NK-92 treated with Interleukin-12 subunit alpha and Interleukin-12 subunit beta, amount 100 ng/mL, for 24 hours (cell line): ENCODE data around the gene METTL1.
"Not testable (repeated sequence)": the region's sequence is repeated elsewhere in the genome, so short reads cannot be mapped to it uniquely, and the experiment has no call there.

Experiments
- DNase-seq: peaks from one replicate; lab custom pipeline; 2025; lab: John Stamatoyannopoulos, UW

Gene METTL1

DNA sequence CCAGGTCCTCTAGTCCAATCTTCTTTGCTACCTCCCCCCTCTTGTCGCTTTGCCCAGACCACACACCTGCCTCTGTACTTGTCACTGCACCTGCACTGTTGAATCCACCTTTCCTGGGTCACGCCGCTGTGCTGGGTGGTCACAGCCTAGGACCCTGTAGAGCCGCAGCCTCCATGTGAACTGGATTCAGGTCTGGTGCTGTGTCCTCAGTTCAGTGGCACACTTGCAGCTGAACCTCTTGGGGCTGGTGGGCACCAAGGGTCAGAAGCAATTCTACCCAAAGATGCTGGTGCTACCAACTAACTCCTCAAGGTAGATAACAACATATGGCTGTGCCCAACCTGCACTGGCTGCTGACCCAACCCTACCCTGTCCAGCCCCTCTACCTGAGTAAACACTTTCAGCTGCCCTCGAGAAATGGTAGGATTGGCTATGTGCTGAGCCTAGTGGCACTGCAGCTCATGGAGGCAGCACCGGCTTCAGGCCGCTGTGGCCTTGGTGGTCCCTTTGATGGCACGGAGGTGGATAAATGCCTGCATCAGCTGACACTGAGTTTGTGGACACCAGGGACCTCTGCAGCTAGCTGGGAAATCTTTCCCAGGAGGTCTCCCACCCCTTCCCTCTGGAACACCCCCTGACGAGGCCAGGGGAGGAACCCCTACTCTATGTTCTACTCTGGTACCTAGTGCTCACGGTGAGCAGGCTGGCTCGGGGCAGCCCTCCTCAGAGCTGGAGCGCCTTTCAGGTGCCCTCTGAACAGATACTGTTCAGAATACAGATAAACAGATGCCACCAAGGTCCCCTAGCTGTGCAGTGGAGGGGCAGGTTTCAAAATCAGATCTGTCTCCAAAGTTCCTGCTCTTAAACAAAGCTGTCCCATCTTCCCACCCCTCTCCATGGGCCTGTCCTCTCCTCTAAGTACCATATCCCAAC, 47.6 kb downstream of the METTL1 start:
- no peak for DNase-seq

DNA sequence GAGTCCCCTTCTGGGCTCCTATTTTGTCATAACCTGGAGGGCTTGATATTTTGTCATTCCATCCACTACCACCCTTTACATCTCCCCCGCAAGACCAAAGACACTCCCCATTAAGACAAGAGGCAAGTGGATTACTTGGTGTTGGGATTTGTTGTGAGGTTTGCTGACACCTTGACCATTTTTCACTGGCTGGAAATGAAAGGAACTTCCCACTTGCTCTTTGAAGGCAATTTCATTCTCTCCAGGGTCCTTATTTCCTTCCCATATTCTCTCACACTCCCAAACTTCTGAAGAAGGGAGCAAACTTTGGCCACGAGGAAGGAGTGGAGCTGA, 48.3 kb downstream of the METTL1 start:
- no peak for DNase-seq

DNA sequence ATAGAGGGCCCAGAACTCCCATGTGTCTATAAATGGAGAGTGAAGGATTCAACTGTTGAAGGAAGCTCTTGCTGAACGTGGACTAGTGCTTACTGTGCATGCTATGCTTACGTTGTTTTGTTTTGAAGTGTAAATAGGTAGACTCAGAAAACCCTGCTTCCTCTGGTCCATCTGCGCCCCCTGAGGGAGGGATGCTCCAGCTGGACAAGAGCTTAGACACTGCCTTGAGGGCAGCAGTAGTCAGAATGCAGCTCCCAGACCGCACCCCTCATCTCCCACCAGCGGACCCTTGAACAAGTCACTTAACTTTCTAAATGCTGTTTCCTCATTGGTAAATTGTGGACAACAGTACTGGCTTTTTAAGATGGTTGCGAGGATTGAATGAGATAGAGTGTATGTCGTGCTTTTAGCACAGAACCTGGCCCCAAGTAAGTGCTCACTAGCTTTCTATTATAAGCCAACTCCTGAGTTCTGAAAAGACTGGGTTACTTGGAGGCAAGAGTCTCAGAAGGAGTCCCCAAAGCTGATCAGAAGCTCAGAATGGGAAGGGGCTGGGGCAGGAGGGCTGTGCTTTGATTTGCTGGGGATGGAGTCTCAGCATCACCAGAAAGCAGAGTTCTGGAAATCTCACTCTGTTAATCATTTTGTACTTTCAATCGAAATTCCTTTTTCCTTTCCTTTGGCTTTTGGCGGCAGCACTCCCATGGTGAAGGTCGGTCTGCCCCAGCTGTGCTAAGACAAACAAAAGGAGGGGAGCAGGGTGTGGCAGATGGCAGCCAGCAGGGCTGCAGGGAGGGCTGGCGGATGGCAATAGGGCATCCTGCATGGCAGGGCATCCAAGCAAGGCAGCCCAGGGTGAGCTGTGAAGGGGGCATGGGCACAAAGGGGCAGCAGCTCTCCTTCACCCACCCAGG, 48.9 kb downstream of the METTL1 start:
- DNase-seq, result no peak

DNA sequence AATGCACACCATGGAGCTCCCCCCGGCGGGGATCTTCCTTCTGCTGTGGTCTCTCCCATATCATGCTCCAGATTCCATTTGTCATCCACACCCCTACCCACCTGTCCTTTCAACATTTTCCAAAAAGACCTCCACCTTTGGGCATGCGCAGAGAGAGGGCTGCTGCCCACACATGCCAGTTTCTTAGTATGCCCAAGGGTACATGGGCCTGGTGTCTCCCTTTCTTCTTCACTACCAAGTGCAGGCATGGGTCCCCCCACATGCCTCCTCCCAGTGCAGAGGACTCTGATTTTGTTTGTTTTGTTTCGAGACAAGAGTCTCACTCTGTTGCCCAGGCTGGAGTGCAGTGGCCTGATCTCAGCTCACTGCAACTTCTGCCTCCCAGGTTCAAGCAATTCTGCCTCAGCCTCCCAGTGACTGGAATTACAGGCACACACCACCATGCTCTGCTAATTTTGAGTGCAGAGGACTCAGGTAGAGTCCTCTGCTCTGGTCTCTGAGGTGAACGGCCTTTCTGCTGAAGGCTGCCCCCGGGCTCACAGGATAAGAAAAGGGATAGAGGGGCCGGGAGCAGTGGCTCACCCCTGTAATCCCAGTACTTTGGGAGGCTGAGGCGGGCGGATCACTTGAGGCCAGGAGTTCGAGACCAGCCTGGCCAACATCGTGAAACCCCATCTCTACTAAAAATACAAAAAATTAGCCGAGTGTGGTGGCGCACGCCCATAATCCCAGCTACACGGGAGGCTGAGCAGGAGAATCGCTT, 49.9 kb downstream of the METTL1 start:
- DNase-seq, result not testable (repeated sequence)

DNA sequence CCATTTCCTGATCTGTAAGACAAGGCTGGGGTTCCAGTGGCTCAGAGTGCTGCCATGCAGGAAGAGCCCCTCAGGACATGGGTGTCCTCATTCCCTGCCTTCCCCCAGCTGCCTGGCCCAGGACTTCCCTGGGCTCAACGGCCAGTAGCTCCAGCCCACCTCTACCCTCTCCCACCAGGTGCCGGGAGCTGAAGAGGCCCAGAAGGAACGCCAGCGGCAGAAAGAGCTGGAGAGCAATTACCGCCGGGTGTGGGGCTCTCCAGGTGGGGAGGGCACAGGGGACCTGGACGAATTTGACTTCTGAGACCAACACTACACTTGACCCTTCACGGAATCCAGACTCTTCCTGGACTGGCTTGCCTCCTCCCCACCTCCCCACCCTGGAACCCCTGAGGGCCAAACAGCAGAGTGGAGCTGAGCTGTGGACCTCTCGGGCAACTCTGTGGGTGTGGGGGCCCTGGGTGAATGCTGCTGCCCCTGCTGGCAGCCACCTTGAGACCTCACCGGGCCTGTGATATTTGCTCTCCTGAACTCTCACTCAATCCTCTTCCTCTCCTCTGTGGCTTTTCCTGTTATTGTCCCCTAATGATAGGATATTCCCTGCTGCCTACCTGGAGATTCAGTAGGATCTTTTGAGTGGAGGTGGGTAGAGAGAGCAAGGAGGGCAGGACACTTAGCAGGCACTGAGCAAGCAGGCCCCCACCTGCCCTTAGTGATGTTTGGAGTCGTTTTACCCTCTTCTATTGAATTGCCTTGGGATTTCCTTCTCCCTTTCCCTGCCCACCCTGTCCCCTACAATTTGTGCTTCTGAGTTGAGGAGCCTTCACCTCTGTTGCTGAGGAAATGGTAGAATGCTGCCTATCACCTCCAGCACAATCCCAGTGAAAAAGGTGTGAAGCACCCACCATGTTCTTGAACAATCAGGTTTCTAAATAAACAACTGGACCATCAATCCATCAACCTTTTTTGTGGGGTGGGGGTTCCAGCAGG, 51.0 kb downstream of the METTL1 start:
- no peak for DNase-seq

DNA sequence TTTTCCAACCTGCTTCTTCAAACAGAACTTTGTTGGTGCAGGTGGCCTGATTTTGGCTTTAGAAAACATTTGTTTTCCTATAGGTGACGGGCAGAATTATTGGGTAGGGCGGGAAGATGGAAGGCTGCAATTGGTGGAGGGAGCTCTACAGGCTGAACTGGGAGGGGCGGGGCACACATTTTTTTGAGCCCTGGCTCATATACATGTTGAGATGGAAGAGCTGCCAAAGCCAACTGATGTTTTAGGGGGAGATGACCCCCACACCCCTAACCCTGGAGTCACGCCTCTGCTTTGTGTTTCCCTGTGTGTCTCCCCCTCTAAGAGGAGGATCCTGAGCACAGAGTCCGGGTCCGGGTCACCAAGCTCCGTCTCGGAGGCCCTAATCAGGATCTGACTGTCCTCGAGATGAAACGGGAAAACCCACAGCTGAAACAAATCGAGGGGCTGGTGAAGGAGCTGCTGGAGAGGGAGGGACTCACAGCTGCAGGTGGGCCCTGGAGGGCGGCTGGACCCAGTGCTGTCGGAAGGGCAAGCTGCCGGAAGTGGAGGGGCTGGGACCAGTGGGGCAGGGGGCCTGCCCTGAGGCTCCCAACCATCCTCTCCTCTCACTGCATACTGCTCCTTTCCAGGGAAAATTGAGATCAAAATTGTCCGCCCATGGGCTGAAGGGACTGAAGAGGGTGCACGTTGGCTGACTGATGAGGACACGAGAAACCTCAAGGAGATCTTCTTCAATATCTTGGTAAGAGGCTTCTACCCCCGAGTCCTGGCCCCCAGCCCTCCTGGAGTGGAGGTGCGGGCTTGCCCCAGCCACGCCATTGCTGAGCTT, 51.9 kb downstream of the METTL1 start:
- DNase-seq, result no peak

DNA sequence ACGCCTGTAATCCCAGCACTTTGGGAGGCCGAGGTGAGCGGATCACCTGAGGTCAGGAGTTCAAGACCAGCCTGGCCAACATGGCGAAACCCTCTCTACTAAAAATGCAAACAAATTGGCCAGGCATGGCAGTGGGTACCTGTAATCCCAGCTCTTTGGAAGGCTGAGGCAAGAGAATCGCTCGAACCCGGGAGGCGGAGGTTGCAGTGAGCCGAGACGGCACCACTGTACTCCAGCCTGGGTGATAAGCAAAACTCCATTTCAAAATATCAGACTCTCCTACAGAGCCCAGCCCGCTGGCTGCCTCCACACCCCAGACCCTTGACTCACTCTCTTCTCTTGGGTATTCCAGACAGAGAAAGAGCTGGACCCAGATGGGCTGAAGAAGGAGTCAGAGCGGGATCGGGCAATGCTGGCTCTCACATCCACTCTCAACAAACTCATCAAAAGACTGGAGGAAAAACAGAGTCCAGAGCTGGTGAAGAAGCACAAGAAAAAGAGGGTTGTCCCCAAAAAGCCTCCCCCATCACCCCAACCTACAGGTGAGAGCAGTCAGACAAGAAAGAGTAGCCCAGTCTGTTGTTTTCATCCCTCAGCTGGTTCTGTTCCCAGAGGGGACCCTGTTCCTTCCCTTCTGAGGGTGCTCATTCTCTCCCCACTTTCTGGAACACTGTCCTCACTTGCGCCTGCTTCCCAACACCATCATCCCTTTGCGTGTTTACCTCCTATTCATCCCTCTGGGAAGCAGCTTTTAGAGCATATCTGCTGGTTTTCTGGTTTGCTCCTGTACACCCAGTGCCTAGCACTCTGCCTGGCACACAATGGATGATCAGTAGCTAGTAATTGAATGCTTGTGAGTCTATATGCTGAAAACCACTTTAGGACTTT, 53.0 kb downstream of the METTL1 start:
- DNase-seq, result no peak
